HG03342 (cell line): Measurements from ENCODE around the gene WDR54.
"Not testable (repeated sequence)": the region's sequence is repeated elsewhere in the genome, so short reads cannot be mapped to it uniquely, and the experiment has no call there.

Experiments
- ATAC-seq: cut with Tn5 transposase; IDR thresholded peaks from one replicate; pipeline ENCODE4 v1.9.1; 2021; ENCODE audit warnings: mild to moderate bottlenecking, moderate library complexity; ENCODE audit not compliant: unreplicated experiment

Gene WDR54

DNA sequence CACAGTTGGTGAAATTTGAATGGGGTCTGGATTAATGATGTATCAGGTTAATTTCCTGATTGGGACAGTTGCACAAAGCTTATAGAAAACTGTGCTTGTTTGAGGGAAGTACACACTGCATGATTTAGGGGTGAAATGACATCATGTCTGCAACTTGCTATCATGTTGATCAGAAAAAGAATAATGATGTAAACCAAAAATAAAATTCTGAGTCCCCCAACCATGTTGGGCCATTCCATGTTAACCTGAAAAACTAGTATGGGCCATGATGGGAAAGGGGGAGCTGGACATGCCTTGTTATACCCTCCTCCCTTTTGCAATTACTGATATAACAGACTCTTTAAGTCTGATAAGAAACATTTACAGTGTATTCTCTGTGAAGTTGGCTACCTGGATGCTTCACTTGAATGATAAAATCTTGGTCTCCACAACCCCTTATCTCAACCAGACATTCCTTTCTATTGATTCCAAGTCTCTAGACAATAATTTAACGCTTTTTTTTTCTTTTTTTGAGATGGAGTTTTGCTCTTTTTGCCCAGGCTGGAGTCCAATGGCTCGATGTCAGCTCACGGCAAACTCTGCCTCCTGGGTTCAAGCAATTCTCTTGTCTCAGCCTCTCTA lies 29.1 kb downstream of the WDR54 start:
- no peak for ATAC-seq

DNA sequence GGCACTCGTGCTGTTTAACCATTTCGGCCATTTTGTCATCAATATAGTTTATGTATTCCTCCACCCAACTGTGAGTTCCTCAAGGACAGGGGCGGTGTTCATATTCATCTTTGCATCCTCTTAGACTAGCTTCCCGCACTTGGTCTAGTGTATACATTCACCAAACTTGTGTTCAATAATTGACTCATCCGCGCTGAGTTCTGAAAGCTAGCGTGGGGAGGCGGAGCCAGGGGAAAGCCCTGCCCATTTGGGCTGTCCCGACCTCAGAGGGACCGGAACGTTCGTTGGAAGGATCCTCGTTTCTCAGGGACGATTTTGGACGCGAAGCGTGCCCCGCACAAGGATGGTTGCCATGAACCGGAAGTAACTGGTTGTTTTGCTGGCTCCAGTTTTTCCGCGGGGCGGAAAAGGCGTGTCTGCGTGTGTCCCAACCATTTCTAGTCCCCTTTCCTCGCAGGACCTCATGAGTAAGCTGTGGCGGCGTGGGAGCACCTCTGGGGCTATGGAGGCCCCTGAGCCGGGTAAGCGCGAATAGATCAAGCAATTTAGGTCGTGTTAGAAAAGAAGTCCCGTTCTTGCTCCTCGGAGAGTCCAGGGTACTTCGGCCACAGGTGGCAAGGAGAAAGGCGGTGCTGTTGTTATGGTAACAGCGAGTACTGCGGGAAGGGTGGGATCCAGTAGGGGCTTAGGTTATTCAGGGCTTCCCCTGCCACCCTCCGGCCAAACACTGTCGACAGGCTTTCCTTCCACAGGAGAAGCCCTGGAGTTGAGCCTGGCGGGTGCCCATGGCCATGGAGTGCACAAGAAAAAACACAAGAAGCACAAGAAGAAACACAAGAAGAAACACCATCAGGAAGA lies 33.4 kb downstream of the WDR54 start, which contains the start of gene INO80B:
INO80B (plus strand) TSS at position 434 of the 858 bp plus-strand sequence; CDS start at position 464, 30 bp downstream.
- ATAC-seq = peak; percentile 34

DNA sequence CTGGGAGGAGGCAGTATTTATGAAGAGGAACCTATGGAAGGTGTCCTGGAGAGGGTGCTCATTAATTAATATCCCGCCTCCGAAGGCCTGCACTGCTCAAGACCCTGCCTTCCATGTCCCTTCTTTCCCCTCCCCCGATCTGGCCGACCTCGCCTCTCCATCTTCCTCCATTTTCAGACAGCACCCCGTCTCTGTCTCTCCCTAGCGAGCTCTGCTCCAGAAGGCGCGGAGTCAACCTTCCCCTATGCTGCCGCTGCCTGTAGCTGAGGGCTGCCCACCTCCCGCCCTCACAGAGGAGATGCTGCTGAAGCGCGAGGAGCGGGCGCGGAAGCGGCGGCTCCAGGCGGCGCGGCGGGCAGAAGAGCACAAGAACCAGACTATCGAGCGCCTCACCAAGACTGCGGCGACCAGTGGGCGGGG lies 35.6 kb downstream of the WDR54 start:
- no peak for ATAC-seq

DNA sequence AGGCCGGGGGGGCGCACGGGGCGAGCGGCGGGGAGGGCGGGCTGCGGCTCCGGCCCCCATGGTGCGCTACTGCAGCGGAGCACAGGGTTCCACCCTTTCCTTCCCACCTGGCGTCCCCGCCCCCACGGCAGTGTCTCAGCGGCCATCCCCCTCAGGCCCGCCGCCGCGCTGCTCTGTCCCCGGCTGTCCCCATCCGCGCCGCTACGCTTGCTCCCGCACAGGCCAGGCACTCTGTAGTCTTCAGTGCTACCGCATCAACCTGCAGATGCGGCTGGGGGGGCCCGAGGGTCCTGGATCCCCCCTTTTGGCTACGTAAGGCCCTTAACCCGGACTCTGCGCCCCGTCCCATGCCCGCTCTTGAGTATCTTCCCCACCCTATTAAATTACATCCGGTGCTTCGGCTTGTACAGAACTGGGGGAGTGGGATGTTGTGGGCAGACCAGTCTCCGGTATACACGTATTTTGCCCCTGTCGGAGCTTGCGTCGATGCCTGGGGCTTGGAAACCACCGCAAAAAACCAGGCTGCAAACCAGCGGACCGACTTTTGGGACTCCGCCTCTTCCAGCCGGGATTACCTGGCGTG lies 36.1 kb downstream of the WDR54 start:
- peak; percentile 26 for ATAC-seq

DNA sequence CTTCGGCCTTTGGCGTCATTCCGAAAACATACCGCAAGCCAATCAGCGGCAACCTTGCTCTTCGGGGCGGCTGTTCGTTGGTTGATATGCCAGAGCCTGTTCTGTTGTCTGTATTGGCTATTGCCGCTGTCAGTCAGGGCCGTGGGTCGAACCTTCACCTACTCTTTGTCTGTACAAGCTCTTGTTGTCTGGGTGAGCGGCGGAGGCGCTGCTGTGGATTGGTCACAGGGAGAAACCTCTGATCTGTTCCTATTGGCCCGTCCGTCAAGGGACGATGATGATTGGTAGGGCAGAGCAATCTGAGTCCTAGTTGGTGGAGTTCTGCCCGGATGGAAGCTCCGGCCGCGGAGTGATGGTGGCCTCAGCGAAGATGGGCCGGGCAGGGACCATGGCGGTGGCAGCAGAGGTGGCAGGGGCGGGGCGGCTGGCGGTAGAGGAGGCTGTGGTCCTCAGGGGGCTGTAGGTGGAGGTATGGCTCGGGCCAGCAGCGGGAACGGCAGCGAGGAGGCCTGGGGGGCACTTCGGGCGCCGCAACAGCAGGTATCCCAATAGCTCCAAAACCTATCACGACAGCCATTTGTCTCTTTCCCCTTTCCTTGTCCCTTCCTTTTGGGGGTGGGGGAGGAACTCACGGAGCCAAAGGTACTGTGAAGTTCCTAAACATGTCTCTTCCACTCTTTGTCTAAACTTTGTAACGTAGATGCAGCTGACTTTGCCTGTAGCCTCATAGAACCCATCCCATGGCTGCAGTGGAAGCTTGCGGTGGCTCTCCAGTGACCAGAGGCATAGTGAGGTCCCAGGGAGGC lies 36.8 kb downstream of the WDR54 start, which contains the start of gene WBP1:
WBP1 (plus strand) TSS at position 307 of the 806 bp plus-strand sequence; CDS start at position 472, 165 bp downstream.
- peak; percentile 83 for ATAC-seq

DNA sequence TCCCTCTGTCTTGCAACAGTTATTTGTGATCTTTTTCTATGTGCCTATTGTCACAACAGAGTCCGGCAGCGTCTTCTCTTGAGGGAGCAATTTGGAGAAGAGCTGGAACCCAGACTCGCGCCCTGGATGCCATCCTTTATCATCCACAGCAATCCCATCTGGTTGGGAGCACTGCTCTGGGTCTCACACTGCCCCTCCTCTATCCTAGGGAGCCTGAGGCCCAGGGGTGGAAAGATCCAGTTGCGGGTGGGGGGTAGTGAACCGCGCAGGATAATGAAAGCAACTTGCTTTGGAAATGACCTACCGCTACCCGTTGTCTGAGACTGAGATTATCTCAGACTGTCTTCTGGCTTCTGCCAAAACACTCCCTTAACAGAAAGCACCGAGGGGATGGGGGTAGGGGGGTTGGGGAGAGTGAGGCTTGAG lies 37.4 kb downstream of the WDR54 start:
- ATAC-seq = no peak

DNA sequence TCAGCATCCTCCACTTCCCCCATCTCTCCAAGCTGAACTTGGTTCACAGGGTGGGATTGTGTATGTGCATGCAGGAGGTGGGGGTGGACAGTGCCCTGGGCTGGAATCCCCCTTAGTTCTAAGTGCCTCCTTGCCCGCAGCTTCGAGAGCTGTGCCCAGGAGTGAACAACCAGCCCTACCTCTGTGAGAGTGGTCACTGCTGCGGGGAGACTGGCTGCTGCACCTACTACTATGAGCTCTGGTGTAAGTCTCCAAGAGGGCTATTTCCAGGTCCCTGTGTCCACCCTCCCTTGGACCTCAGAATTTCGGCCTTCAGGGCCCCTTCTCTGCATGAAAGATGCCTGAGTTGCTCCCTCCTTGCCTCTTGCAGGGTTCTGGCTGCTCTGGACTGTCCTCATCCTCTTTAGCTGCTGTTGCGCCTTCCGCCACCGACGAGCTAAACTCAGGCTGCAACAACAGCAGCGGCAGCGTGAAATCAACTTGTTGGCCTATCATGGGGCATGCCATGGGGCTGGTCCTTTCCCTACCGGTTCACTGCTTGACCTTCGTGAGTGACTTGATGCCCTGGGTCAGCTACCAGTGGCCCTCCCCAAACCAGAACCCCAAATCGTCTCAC lies 38.1 kb downstream of the WDR54 start:
- ATAC-seq = not testable (repeated sequence)

DNA sequence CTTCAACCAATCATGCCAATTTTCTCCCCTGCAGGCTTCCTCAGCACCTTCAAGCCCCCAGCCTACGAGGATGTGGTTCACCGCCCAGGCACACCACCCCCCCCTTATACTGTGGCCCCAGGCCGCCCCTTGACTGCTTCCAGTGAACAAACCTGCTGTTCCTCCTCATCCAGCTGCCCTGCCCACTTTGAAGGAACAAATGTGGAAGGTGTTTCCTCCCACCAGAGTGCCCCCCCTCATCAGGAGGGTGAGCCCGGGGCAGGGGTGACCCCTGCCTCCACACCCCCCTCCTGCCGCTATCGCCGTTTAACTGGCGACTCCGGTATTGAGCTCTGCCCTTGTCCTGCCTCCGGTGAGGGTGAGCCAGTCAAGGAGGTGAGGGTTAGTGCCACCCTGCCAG lies 38.7 kb downstream of the WDR54 start:
- ATAC-seq = not testable (repeated sequence)

DNA sequence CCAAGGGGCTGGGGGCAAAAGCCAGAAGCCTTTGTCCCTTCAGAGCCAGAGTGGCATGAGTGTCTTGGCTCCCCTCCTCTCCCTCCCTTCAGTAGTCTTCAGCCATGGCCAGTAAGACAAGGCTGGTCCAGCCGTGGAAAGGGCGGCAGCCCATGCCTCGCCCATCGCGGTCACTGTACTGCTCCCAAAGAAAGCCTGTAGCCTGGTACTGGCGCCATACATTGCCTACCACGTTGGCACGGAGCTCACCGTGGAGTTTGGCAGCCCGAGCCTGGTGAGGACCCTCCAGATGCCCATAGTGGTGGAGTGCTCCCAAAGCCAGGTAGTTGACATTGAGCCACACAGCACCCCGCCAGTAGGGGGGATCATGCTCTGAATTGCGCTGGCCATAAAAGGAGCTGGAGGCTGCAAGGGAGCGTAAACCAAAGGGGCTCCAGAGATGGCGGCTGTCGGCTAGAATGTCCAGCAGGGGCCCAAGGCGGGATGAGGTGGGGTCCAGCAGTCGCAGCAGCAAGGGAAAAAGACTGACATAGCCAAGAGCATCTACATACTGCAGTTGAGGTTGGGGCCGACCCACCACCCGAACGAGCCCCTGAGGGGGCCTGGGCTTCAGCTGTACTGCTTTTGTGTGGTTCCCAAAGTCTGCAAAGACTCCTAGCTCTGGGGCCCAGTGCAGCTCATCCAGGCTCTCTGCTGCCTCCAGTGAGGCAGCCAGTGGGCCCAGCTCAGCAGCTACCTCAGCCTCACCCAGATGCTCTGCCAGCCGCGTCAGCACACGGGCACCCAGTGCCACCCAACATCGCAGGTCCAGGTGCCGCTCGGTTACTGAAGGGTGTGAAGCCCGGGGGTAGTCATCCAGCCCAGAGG lies 39.9 kb downstream of the WDR54 start:
- ATAC-seq = no peak

DNA sequence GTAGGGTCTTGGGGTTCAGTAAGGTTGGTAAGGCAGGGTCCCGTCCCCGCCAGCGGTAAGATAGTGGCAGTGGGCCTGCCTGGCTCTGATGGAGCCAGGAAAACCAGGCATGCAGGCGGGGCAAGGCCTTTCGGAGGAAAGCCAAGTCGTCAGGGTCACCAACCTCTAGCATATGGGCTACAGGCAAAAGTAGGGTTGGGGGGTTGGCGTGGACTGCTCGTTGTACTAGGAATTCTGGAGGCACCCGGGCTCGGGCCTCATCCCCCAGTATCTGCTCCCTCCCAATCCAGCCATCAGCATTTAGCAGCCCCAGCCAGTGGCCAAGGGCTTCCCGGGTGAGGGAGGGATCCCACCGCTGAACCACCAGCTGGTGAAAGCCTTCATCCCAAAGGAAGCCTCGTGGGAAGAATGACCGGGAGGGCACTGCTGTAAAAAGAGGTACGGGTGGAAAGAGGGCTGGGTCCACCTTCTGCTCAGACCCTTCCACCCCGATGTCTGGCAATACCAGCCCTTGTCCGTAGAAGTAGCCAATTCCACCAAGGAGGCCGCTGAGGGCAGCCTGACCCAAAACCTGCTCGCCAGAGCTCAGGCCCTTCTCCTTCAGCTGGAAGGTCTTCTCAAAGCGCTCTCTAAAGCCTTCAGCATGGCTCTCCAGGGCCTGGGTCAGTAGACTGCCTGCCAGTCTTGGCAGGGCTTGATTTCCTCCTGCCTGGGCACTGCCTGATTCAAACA lies 40.7 kb downstream of the WDR54 start:
- no peak for ATAC-seq

DNA sequence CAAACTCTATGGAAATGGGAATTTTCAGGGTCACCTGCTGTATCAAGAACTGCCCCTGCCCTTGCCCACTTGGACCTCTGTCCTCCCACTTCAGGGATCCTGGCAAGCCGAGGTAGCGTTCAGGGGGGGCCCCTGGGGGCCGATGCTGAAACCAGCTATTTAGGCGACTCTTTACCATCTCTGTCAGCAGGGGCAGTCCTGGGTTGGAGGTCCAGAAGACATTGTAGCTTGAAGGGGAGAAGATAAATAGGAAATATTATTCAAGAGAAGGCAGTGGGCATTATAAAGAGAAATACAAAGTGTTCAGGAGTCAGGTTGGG lies 41.2 kb downstream of the WDR54 start:
- ATAC-seq = no peak

DNA sequence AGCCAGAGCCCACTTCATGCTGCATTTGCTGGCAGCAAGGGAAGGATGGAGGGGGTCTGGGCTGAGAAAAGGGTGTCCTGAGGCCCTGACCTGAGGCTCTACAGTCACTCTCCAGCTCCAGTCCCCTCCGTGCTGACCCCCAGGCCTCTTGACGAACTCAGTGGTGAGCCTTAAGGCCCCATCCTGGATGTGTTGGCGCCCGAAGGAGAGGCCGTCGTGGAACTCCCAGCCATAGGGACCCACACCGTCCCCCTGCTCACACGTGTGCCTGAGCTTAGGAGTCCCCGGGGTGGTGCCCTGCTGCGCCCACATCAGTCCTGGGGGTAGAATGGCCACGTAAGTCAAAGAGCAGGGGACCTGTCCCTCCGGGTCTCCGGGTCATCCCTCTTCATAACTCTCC lies 42.9 kb downstream of the WDR54 start:
- ATAC-seq = no peak

DNA sequence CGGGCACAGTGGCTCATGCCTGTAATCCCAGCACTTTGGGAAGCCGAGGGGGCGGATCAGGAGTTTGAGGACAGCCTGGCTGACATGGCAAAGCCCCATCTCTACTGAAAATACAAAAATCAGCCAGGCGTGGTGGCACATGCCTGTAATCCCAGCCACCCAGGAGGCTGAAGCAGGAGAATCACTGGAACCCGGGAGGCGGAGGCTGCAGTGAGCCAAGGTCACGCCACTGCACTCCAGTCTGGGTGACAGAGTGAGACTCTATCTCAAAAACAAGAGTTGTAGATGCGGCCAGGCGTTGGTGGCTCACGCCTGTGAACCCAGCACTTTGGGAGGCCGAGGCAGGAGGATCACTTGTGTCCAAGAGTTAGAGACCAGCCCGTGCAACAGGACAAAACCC lies 49.2 kb downstream of the WDR54 start:
- not testable (repeated sequence) for ATAC-seq

DNA sequence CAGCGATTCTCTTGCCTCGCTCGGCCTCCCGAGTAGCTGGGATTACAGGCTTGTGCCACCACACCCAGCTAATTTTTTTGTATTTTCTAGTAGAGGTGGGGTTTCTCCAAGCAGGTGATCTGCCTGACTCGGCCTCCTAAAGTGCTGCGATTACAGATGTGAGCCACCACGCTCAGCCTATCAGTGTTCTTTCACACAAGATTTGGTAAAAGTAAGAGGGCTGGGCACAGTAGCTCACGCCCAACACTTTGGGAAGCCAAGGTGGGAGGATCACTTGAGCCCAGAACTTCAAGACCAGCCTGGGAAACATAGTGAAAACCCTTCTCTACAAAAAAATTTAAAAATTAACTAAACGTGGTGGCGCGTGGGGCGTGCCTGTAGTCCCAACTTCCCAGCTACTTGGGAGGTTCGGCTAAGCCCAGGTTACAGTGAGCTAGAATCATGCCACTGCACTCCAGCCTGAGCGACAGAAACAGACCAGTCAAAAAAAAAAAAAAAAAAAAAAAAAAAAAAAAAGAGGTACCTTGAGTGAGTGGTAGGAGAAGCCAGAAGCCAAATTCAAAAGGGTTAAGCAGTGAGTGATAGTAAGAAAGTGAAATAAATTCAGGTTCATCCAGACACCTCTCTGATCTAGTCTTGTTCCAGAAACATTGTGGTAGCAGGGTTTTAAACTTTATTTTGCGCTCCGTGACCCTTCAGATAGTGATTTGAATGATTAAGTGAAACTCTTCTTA lies 50.0 kb downstream of the WDR54 start:
- ATAC-seq = no peak

DNA sequence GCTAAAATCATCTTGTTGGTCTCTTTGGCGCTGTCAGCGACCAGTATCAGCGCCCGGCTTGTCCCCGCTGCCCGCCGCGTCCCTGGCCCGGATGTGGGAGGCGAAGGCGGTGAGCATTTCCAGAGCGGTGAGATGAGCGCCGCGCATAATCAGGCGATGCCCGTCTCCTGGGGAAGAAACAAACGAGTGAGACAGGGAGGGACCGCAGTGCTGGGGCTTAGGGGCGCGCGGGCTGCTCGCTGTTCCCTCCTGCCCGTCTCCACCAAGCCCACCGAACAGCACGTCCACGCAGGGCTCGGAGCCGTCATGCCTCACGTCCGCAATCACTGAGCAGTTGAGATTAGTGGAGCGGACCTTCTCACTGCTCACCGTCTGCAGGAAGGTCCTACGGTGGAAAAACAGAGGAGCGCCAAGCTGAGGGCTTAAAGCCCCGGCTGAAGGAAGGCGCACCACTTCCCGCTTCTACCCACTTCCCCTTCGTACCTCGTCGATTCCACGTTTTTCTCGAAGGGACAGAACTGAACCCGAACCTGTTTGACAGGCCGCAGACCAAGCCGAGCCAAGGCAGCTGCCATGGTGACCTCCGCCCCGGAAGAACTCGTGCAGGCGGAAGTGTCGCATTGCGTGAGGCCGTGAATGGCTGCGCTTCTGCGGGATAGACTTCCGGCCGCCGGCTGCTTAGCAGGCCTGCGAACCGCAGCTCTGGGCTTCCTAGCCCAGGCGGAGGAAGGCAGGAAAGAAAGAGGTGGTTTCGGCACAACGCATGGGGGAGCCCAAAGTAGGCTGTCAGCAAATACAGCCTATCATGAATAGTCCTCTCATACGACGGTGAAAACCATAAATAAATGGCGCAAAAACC lies 50.8 kb downstream of the WDR54 start, which contains the start of gene MRPL53:
MRPL53 (minus strand) TSS at position 595 of the 859 bp plus-strand sequence; CDS start at position 575, 20 bp downstream.
- ATAC-seq = peak; percentile 81

DNA sequence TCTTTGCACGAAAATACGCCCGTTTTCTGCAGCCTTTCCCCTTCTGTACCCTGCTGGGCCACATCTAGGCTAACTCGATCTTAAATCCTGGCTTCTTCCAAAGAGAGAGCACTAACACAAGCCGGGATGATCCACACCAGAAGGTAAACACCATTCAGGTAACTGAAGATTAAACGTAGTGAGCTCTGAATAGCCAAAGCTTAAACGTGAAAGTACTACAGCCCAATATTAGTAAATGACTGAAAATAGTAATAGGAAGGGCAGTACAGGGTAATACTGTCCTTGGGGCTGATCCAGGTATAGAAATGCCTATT lies 51.4 kb downstream of the WDR54 start:
- no peak for ATAC-seq

DNA sequence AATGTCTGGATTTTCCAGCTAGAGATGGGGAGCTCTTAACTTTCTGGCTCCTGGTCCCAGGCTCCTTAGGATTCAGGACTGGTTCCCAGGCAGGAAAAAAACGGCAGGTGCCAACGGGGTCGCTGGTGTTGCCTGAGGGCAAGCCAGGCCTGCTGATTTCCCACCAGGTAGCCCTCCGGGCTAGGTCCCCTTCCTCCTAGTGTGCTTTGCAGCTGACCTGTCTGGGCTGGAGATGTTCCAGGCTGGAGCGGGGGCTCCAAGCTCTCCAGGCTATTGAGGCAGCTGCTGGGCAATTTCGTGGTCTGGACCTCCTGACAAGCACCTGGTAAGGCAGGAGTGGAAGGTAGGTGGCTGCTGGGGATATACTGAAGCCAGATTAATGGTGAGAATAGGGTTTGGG lies 53.0 kb downstream of the WDR54 start:
- ATAC-seq = no peak
